HEK293 (cell line): Measurements from ENCODE around the gene CEP43.

Source experiments
- FEZF1 ChIP-seq: fragments of 450-650 bp; formaldehyde crosslinking; IDR thresholded peaks from 2 replicates; pipeline ENCODE4 v1.5.1; 2016; ENCODE audit warnings: missing biosample characterization, missing genetic modification characterization
- MZF1 ChIP-seq: fragments of 450-650 bp; formaldehyde crosslinking; IDR thresholded peaks from 2 replicates; pipeline ENCODE4 v1.5.1; 2017; ENCODE audit warnings: missing biosample characterization, missing genetic modification characterization, borderline replicate concordance
- SP2 ChIP-seq: fragments of 450-650 bp; formaldehyde crosslinking; IDR thresholded peaks from 2 replicates; pipeline ENCODE4 v1.5.1; 2016; ENCODE audit warnings: missing biosample characterization, missing genetic modification characterization
- SP3 ChIP-seq: fragments of 450-650 bp; formaldehyde crosslinking; IDR thresholded peaks from 2 replicates; pipeline ENCODE4 v1.5.1; 2016; ENCODE audit warnings: missing biosample characterization, missing genetic modification characterization
- ZBTB17 ChIP-seq: fragments of 450-650 bp; formaldehyde crosslinking; IDR thresholded peaks from 2 replicates; pipeline ENCODE4 v1.5.1; 2016; ENCODE audit warnings: missing biosample characterization, missing genetic modification characterization
- ZNF223 ChIP-seq: fragments of 450-650 bp; formaldehyde crosslinking; IDR thresholded peaks from 2 replicates; pipeline ENCODE4 v1.5.1; 2016; ENCODE audit warnings: missing biosample characterization, missing genetic modification characterization
- ZNF398 ChIP-seq: fragments of 450-650 bp; formaldehyde crosslinking; IDR thresholded peaks from 2 replicates; pipeline ENCODE4 v1.5.1; 2017; ENCODE audit warnings: missing biosample characterization, missing genetic modification characterization
- ZNF513 ChIP-seq: fragments of 450-650 bp; IDR thresholded peaks from 2 replicates; pipeline ENCODE4 v1.5.1; 2018; ENCODE audit warnings: missing biosample characterization, missing genetic modification characterization
- ZNF529 ChIP-seq: fragments of 450-650 bp; formaldehyde crosslinking; IDR thresholded peaks from 2 replicates; pipeline ENCODE4 v1.5.1; 2017; ENCODE audit warnings: missing genetic modification characterization, missing biosample characterization; ENCODE audit not compliant: insufficient replicate concordance
- ZNF530 ChIP-seq: fragments of 450-650 bp; formaldehyde crosslinking; IDR thresholded peaks from 2 replicates; pipeline ENCODE4 v1.5.1; 2016; ENCODE audit warnings: low read depth, missing biosample characterization, missing genetic modification characterization
- ZNF580 ChIP-seq: fragments of 450-650 bp; formaldehyde crosslinking; IDR thresholded peaks from 2 replicates; pipeline ENCODE4 v1.5.1; 2016; ENCODE audit warnings: missing biosample characterization, missing genetic modification characterization
- ZNF639 ChIP-seq: fragments of 450-650 bp; formaldehyde crosslinking; IDR thresholded peaks from 2 replicates; pipeline ENCODE4 v1.5.1; 2016; ENCODE audit warnings: missing biosample characterization, missing genetic modification characterization
- ZNF660 ChIP-seq: fragments of 450-650 bp; IDR thresholded peaks from 2 replicates; pipeline ENCODE4 v1.5.1; 2018; ENCODE audit warnings: missing biosample characterization, mild to moderate bottlenecking, missing genetic modification characterization
- ZNF747 ChIP-seq: fragments of 450-650 bp; formaldehyde crosslinking; IDR thresholded peaks from 2 replicates; pipeline ENCODE4 v1.5.1; 2016; ENCODE audit warnings: missing biosample characterization, missing genetic modification characterization
- ZNF791 ChIP-seq: fragments of 450-650 bp; formaldehyde crosslinking; IDR thresholded peaks from 2 replicates; pipeline ENCODE4 v1.5.1; 2016; ENCODE audit warnings: missing biosample characterization, missing genetic modification characterization
- TF ChIP-seq, protein P1 (sequence below): fragments of 450-650 bp; formaldehyde crosslinking; IDR thresholded peaks from 2 replicates; pipeline ENCODE4 v1.5.1; 2016; ENCODE audit warnings: missing biosample characterization, missing genetic modification characterization
- TF ChIP-seq, protein P2 (sequence below): fragments of 450-650 bp; formaldehyde crosslinking; IDR thresholded peaks from 2 replicates; pipeline ENCODE4 v1.5.1; 2016; ENCODE audit warnings: missing biosample characterization, missing genetic modification characterization
- TF ChIP-seq, protein P3 (sequence below): fragments of 450-650 bp; formaldehyde crosslinking; IDR thresholded peaks from 2 replicates; pipeline ENCODE4 v1.5.1; 2016; ENCODE audit warnings: missing biosample characterization, missing genetic modification characterization
- TF ChIP-seq, protein P4 (sequence below): fragments of 450-650 bp; formaldehyde crosslinking; IDR thresholded peaks from 2 replicates; pipeline ENCODE4 v1.5.1; 2016; ENCODE audit warnings: missing biosample characterization, missing genetic modification characterization
- TF ChIP-seq, protein P5 (sequence below): fragments of 450-650 bp; formaldehyde crosslinking; IDR thresholded peaks from 2 replicates; pipeline ENCODE4 v1.5.1; 2016; ENCODE audit warnings: missing biosample characterization, missing genetic modification characterization, low read depth
- TF ChIP-seq, protein P6 (sequence below): fragments of 450-650 bp; formaldehyde crosslinking; IDR thresholded peaks from 2 replicates; pipeline ENCODE4 v1.5.1; 2016; ENCODE audit warnings: missing biosample characterization, missing genetic modification characterization, low read depth

Gene CEP43

GRCh38 chr6:166957087-166957804 lies 42.0 kb upstream of the CEP43 start (continued):
- TF ChIP-seq, protein P1, sequence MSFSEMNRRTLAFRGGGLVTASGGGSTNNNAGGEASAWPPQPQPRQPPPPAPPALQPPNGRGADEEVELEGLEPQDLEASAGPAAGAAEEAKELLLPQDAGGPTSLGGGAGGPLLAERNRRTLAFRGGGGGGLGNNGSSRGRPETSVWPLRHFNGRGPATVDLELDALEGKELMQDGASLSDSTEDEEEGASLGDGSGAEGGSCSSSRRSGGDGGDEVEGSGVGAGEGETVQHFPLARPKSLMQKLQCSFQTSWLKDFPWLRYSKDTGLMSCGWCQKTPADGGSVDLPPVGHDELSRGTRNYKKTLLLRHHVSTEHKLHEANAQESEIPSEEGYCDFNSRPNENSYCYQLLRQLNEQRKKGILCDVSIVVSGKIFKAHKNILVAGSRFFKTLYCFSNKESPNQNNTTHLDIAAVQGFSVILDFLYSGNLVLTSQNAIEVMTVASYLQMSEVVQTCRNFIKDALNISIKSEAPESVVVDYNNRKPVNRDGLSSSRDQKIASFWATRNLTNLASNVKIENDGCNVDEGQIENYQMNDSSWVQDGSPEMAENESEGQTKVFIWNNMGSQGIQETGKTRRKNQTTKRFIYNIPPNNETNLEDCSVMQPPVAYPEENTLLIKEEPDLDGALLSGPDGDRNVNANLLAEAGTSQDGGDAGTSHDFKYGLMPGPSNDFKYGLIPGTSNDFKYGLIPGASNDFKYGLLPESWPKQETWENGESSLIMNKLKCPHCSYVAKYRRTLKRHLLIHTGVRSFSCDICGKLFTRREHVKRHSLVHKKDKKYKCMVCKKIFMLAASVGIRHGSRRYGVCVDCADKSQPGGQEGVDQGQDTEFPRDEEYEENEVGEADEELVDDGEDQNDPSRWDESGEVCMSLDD (tag by site-specific recombination), result no peak
- TF ChIP-seq SP3 (peak; percentile 13), SP2 (peak; percentile 53), ZNF398 (tag by site-specific recombination) (peak; percentile 72), MZF1 (tag by site-specific recombination) (no peak), ZNF223 (no peak), ZNF747 (tag by site-specific recombination) (no peak), ZNF530 (no peak), ZNF529 (no peak), ZNF660 (tag by site-specific recombination) (no peak), FEZF1 (tag by site-specific recombination) (no peak), ZNF639 (tag by site-specific recombination) (no peak), ZNF513 (tag by site-specific recombination) (no peak), ZNF580 (tag by site-specific recombination) (no peak), ZNF791 (tag by site-specific recombination) (no peak), ZBTB17 (tag by site-specific recombination) (no peak)
- TF ChIP-seq, protein P2, sequence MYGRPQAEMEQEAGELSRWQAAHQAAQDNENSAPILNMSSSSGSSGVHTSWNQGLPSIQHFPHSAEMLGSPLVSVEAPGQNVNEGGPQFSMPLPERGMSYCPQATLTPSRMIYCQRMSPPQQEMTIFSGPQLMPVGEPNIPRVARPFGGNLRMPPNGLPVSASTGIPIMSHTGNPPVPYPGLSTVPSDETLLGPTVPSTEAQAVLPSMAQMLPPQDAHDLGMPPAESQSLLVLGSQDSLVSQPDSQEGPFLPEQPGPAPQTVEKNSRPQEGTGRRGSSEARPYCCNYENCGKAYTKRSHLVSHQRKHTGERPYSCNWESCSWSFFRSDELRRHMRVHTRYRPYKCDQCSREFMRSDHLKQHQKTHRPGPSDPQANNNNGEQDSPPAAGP (tag by site-specific recombination), result no peak
- TF ChIP-seq, protein P3, sequence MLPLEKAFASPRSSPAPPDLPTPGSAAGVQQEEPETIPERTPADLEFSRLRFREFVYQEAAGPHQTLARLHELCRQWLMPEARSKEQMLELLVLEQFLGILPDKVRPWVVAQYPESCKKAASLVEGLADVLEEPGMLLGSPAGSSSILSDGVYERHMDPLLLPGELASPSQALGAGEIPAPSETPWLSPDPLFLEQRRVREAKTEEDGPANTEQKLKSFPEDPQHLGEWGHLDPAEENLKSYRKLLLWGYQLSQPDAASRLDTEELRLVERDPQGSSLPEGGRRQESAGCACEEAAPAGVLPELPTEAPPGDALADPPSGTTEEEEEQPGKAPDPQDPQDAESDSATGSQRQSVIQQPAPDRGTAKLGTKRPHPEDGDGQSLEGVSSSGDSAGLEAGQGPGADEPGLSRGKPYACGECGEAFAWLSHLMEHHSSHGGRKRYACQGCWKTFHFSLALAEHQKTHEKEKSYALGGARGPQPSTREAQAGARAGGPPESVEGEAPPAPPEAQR (tag by site-specific recombination), result no peak
- TF ChIP-seq, protein P4, sequence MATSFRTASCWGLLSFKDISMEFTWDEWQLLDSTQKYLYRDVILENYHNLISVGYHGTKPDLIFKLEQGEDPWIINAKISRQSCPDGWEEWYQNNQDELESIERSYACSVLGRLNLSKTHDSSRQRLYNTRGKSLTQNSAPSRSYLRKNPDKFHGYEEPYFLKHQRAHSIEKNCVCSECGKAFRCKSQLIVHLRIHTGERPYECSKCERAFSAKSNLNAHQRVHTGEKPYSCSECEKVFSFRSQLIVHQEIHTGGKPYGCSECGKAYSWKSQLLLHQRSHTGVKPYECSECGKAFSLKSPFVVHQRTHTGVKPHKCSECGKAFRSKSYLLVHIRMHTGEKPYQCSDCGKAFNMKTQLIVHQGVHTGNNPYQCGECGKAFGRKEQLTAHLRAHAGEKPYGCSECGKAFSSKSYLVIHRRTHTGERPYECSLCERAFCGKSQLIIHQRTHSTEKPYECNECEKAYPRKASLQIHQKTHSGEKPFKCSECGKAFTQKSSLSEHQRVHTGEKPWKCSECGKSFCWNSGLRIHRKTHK (tag by site-specific recombination), result no peak
- TF ChIP-seq, protein P5, sequence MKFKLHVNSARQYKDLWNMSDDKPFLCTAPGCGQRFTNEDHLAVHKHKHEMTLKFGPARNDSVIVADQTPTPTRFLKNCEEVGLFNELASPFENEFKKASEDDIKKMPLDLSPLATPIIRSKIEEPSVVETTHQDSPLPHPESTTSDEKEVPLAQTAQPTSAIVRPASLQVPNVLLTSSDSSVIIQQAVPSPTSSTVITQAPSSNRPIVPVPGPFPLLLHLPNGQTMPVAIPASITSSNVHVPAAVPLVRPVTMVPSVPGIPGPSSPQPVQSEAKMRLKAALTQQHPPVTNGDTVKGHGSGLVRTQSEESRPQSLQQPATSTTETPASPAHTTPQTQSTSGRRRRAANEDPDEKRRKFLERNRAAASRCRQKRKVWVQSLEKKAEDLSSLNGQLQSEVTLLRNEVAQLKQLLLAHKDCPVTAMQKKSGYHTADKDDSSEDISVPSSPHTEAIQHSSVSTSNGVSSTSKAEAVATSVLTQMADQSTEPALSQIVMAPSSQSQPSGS (tag by site-specific recombination), result no peak
- TF ChIP-seq, protein P6, sequence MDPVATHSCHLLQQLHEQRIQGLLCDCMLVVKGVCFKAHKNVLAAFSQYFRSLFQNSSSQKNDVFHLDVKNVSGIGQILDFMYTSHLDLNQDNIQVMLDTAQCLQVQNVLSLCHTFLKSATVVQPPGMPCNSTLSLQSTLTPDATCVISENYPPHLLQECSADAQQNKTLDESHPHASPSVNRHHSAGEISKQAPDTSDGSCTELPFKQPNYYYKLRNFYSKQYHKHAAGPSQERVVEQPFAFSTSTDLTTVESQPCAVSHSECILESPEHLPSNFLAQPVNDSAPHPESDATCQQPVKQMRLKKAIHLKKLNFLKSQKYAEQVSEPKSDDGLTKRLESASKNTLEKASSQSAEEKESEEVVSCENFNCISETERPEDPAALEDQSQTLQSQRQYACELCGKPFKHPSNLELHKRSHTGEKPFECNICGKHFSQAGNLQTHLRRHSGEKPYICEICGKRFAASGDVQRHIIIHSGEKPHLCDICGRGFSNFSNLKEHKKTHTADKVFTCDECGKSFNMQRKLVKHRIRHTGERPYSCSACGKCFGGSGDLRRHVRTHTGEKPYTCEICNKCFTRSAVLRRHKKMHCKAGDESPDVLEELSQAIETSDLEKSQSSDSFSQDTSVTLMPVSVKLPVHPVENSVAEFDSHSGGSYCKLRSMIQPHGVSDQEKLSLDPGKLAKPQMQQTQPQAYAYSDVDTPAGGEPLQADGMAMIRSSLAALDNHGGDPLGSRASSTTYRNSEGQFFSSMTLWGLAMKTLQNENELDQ (tag by site-specific recombination), result no peak
